NT2/D1 (cell line): ENCODE measurements around the gene BCKDHA.

Source experiments
- SUZ12 ChIP-seq: IDR thresholded peaks from 2 replicates; pipeline ENCODE4 v1.6.1; 2011; ENCODE audit not compliant: insufficient read length, insufficient read depth; ENCODE audit errors: extremely low read depth
- YY1 ChIP-seq: IDR thresholded peaks from 2 replicates; pipeline ENCODE4 v1.6.1; 2011; ENCODE audit not compliant: insufficient read length, insufficient read depth
- ZNF274 ChIP-seq: IDR thresholded peaks from 2 replicates; pipeline ENCODE4 v1.6.1; 2011; ENCODE audit warnings: mild to moderate bottlenecking, low read depth, low read length

DNA sequence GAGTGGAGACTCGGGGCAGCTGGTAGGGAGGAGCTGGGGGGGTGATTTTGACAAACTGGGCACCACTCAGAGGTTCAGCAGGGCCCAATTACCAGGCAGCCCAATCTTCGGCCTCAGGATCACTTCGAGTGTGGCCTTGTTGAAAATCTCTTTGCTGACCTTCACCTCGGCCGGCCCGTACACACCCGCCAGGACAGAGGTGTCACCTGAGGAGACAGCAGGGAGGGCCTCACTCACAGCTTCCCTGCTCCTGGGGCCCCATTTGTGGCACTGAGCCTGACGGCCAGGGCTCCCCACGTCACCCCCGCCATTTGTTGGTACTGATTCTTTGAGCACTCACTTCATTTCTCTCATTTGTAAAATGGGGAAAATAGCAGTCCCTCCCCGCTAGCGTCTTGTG lies 4.8 kb upstream of the BCKDHA start:
- no peak for TF ChIP-seq SUZ12
- TF ChIP-seq ZNF274 = no peak
- no peak for TF ChIP-seq YY1
